ENCODE results near the gene KRT33A.
"Not testable (repeated sequence)": the region's sequence is repeated elsewhere in the genome, so short reads cannot be mapped to it uniquely, and the experiment has no call there.

The KRT33A gene

DNA sequence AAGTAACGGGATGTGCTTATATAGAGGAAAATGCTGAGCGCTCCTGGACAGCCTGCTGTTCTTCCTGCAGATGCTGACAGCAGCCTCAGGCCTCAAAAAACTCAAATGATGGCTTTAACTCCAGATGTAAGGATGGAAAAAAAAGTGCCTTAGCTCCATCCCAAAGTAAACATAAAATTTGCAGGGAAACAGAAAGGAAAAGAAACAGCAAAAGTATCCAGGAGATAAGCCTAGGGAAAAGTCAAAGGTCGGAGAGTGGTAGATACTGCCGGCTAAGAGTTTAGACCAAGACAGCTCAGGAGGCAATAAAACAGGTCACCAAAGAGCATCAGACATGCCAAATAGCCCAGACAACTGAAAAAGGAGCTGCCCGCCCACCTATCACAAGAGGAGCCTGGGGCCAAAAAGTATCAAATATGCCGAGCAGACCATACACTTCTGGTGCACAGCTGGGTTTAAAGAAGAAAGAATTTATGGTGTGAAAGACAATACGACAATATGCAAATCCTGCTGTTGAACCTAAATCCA is 39.8 kb upstream of the KRT33A start:
- no peaks in the 10 kb centered on the region for H3K27me3 ChIP-seq (ENCODE audit: control insufficient read depth, insufficient read depth, low read length, poor library complexity, severe bottlenecking)
- H3K9me3 ChIP-seq (ENCODE audit: control insufficient read depth, low read length) = no peaks in the 10 kb centered on the region
- no peak overlapping the region for H3K4me3 ChIP-seq (ENCODE audit: insufficient read depth, low read depth, low read length)
- no peaks in the 10 kb centered on the region for H3K36me3 ChIP-seq (ENCODE audit: control insufficient read depth, insufficient read depth, low read length)
- H3K27ac ChIP-seq (ENCODE audit: insufficient read depth, low read depth, low read length, poor library complexity, severe bottlenecking) = no peak overlapping the region
- no peaks in the 10 kb centered on the region for H3K4me1 ChIP-seq (ENCODE audit: control insufficient read depth, insufficient read depth, low read length)
- WGBS, 2 experiments = 91 to 94% methylated on average over 7 of the region's 7 CpGs

DNA sequence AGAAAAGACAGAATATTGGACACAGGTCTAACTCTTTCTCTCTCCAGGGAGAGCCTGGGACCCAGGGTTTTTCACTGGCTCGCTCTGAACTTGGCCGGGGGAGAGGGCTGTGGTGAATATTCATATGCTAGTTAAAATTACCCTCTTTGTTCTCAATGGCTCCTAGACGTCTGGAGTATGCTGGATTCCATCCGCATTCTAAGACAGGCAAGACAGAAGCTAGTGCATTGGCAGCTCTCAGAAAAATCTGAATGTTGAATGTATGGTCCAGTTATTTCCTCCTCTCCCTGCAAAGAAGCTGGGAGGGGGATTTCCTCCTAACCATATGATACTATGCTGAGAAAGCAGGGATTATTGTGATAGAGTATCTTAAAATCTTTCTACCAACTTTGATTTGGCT is 37.0 kb upstream of the KRT33A start:
- H3K27ac ChIP-seq (ENCODE audit: insufficient read depth, low read depth, low read length, poor library complexity, severe bottlenecking) = no peak overlapping the region
- 77 to 90% methylated on average over 4 of the region's 4 CpGs for WGBS, 2 experiments
- no peaks in the 10 kb centered on the region for H3K36me3 ChIP-seq (ENCODE audit: control insufficient read depth, insufficient read depth, low read length)
- no peaks in the 10 kb centered on the region for H3K27me3 ChIP-seq (ENCODE audit: control insufficient read depth, insufficient read depth, low read length, poor library complexity, severe bottlenecking)
- no peaks in the 10 kb centered on the region for H3K4me1 ChIP-seq (ENCODE audit: control insufficient read depth, insufficient read depth, low read length)
- H3K9me3 ChIP-seq (ENCODE audit: control insufficient read depth, low read length) = no peaks in the 10 kb centered on the region
- no peak overlapping the region for H3K4me3 ChIP-seq (ENCODE audit: insufficient read depth, low read depth, low read length)

DNA sequence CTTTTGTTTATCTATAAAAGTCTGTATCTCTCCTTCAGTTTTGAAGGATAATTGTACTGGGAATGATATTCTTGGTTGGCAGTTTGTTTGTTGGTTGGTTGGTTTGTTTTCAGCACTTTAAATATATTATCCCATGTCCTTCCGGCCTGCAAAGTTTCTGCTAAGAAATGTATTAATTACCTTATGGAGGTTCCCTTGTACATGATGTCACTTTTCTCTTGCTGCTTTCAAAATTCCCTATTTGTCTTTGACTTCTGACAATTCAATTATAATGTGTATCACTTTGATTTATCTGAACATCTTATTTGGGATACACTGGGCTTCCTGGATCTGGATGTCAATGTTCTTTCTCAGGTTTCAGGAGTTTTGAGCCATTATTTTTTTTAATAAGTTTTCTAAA is 35.6 kb upstream of the KRT33A start:
- 86% methylated on average over 1 of the region's 1 CpG; no CpG with 5 or more reads in 1 of the 2 experiments for WGBS, 2 experiments
- Histone ChIP-seq H3K27me3 (ENCODE audit: control insufficient read depth, insufficient read depth, low read length, poor library complexity, severe bottlenecking) (no peaks in the 10 kb centered on the region), H3K4me3 (ENCODE audit: insufficient read depth, low read depth, low read length) (no peak overlapping the region), H3K4me1 (ENCODE audit: control insufficient read depth, insufficient read depth, low read length) (no peaks in the 10 kb centered on the region), H3K36me3 (ENCODE audit: control insufficient read depth, insufficient read depth, low read length) (no peaks in the 10 kb centered on the region), H3K9me3 (ENCODE audit: control insufficient read depth, low read length) (no peaks in the 10 kb centered on the region), H3K27ac (ENCODE audit: insufficient read depth, low read depth, low read length, poor library complexity, severe bottlenecking) (no peak overlapping the region)

DNA sequence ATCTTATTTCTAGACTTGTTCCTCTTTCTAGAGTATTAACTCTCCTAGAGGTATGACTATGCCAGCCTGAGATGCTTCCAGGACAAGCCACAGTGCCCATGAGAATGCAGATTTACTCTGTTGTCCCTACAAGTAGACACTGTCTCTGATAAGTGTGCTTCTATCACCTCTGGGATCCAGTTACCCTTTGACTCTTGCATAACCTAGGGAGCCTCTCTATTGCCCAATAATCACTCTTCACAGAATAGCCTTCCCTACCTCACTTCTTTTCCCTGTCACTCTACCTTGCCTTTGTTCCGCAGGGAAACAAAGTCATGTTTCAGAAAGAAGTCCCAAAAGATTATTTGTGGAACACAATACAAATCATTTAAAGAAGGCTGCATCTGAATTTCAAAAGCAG is 33.1 kb upstream of the KRT33A start:
- Histone ChIP-seq H3K4me1 (ENCODE audit: control insufficient read depth, insufficient read depth, low read length) (no peaks in the 10 kb centered on the region), H3K4me3 (ENCODE audit: insufficient read depth, low read depth, low read length) (no peak overlapping the region), H3K9me3 (ENCODE audit: control insufficient read depth, low read length) (no peaks in the 10 kb centered on the region), H3K27ac (ENCODE audit: insufficient read depth, low read depth, low read length, poor library complexity, severe bottlenecking) (no peak overlapping the region), H3K36me3 (ENCODE audit: control insufficient read depth, insufficient read depth, low read length) (no peaks in the 10 kb centered on the region), H3K27me3 (ENCODE audit: control insufficient read depth, insufficient read depth, low read length, poor library complexity, severe bottlenecking) (no peaks in the 10 kb centered on the region)
- 89 to 93% methylated on average over 1 of the region's 1 CpG for WGBS, 2 experiments

DNA sequence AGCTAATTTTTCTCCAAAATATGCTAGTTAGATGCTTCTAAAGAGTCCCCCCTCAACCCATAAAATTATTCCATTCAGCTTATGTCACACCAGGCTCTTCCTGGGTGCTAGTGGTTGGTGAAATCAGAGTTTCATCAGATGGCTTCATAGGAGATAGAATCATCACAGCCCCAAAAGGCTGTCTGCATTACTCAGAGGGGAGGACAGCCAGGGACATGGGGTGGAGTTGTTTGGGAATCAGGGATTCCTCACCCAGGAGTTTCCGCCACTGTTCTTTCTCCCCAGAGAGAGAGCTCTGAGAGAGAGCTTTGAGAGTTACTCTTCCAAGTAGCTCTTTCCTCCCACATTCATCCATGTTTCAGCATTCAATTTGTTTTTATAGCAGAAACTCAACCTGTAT is 31.8 kb upstream of the KRT33A start:
- H3K27ac ChIP-seq (ENCODE audit: insufficient read depth, low read depth, low read length, poor library complexity, severe bottlenecking) = no peak overlapping the region
- WGBS, 2 experiments = 97 to 100% methylated on average over 1 of the region's 1 CpG

DNA sequence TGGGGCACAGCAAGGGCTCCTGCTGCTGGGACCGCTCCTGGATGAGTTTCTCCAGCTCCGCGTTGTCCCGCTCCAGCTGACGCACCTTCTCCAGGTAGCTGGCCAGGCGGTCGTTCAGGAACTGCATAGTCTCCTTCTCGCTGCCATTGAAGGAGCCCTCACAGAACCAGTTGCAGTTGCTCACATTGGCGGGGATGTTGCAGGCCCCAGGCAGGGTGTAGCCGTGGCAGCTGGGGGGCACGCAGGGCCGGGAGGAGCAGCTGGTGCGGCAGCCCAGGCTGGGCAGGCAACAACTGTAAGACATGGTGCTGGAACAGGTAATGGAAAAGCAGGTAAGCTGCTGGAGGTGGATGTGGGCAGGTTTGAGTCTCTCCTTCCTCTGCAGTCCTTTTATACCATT is 31.3 kb upstream of the KRT33A start, which contains the start of gene KRT34:
TSS of gene KRT34 (minus strand) at position 364 of the 400 bp plus-strand sequence. CDS start at position 304, 60 bp downstream.
- H3K4me3 ChIP-seq (ENCODE audit: insufficient read depth, low read depth, low read length); H3K36me3 ChIP-seq (ENCODE audit: control insufficient read depth, insufficient read depth, low read length); H3K4me1 ChIP-seq (ENCODE audit: control insufficient read depth, insufficient read depth, low read length); H3K27me3 ChIP-seq (ENCODE audit: control insufficient read depth, insufficient read depth, low read length, poor library complexity, severe bottlenecking); H3K9me3 ChIP-seq (ENCODE audit: control insufficient read depth, low read length); H3K27ac ChIP-seq (ENCODE audit: insufficient read depth, low read depth, low read length, poor library complexity, severe bottlenecking): not testable (repeated sequence)
- WGBS, 2 experiments = 93 to 94% methylated on average over 13 of the region's 13 CpGs

More for the DNA sequence above, 31.8 kb upstream of the KRT33A start:
- Histone ChIP-seq H3K27me3 (ENCODE audit: control insufficient read depth, insufficient read depth, low read length, poor library complexity, severe bottlenecking) (no peaks in the 10 kb centered on the region), H3K4me1 (ENCODE audit: control insufficient read depth, insufficient read depth, low read length) (no peaks in the 10 kb centered on the region), H3K4me3 (ENCODE audit: insufficient read depth, low read depth, low read length) (no peak overlapping the region), H3K9me3 (ENCODE audit: control insufficient read depth, low read length) (no peaks in the 10 kb centered on the region), H3K36me3 (ENCODE audit: control insufficient read depth, insufficient read depth, low read length) (no peaks in the 10 kb centered on the region)

DNA sequence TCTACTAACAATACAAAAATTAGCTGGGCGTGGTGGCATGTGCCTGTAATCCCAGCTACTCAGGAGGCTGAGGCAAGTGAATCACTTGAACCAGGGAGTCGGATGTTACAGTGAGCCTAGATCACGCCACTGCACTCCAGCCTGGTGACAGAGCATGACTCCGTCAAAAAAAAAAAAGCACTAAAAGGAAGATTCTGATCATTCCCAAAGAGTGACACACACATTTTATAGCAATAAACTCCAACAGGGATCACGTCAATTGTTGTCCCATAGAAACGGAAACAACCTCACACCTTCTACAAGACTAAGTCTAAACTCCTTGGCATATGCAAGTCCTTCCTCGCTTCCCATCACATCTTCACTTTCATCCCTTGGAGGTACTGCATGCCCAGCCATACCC is 29.5 kb upstream of the KRT33A start:
- H3K4me3 ChIP-seq (ENCODE audit: insufficient read depth, low read depth, low read length); H3K27ac ChIP-seq (ENCODE audit: insufficient read depth, low read depth, low read length, poor library complexity, severe bottlenecking); H3K36me3 ChIP-seq (ENCODE audit: control insufficient read depth, insufficient read depth, low read length); H3K27me3 ChIP-seq (ENCODE audit: control insufficient read depth, insufficient read depth, low read length, poor library complexity, severe bottlenecking); H3K9me3 ChIP-seq (ENCODE audit: control insufficient read depth, low read length); H3K4me1 ChIP-seq (ENCODE audit: control insufficient read depth, insufficient read depth, low read length): not testable (repeated sequence)
- WGBS, 2 experiments = 92 to 96% methylated on average over 7 of the region's 7 CpGs

DNA sequence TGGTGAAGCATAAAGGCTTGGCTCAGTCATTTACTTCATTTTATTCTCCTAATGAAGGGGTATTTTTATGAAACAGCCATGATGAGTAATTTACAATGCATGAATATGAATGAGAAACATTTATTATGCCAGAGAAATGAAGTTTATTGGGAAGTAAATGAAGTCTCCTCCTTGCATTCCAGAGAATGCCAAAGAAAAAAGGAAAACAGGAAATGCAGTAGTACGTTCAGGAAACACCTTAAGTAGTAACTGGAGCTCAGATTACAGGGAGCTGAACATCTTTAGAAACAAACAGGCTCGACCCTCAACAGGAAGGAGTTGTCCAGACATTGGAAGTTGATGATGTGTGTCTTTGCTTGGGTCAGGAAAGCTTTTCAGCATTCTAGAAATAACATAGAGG is 26.9 kb upstream of the KRT33A start:
- H3K27me3 ChIP-seq (ENCODE audit: control insufficient read depth, insufficient read depth, low read length, poor library complexity, severe bottlenecking) = no peaks in the 10 kb centered on the region
- no peaks in the 10 kb centered on the region for H3K36me3 ChIP-seq (ENCODE audit: control insufficient read depth, insufficient read depth, low read length)
- H3K9me3 ChIP-seq (ENCODE audit: control insufficient read depth, low read length) = no peaks in the 10 kb centered on the region
- H3K4me1 ChIP-seq (ENCODE audit: control insufficient read depth, insufficient read depth, low read length) = no peaks in the 10 kb centered on the region
- 80 to 84% methylated on average over 2 of the region's 2 CpGs for WGBS, 2 experiments
- H3K27ac ChIP-seq (ENCODE audit: insufficient read depth, low read depth, low read length, poor library complexity, severe bottlenecking) = no peak overlapping the region
- H3K4me3 ChIP-seq (ENCODE audit: insufficient read depth, low read depth, low read length) = no peak overlapping the region

DNA sequence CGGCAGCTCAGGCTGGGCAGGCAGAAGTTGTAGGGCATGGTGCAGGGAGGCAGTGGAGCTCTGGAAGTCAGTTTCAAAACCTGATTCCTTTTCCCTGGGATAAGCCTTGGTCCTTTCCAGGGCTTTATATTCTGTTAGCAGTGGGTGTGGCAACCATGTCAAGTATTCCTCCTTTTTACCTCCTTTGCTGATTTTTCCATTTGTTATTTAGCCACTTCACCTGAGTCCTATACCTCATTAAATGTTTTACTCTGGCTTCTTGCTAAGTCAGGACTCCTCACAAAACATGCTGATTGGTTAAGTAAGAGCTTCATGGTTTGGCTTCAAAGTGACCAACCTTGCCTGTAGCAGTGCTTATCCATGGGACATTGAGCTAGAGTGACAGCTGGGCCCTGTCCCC is 19.1 kb upstream of the KRT33A start, which contains the start of gene KRT33B:
TSS of gene KRT33B (minus strand) at position 101 of the 400 bp plus-strand sequence. CDS start at position 38, 63 bp downstream.
- 82 to 96% methylated on average over 1 of the region's 1 CpG for WGBS, 2 experiments
- no peaks in the 10 kb centered on the region for H3K27me3 ChIP-seq (ENCODE audit: control insufficient read depth, insufficient read depth, low read length, poor library complexity, severe bottlenecking)
- no peaks in the 10 kb centered on the region for H3K9me3 ChIP-seq (ENCODE audit: control insufficient read depth, low read length)
- H3K36me3 ChIP-seq (ENCODE audit: control insufficient read depth, insufficient read depth, low read length) = no peaks in the 10 kb centered on the region
- H3K4me1 ChIP-seq (ENCODE audit: control insufficient read depth, insufficient read depth, low read length) = no peaks in the 10 kb centered on the region
- no peak within 1 kb of the TSS for H3K4me3 ChIP-seq (ENCODE audit: insufficient read depth, low read depth, low read length)
- H3K27ac ChIP-seq (ENCODE audit: insufficient read depth, low read depth, low read length, poor library complexity, severe bottlenecking) = no peak within 1 kb of the TSS

DNA sequence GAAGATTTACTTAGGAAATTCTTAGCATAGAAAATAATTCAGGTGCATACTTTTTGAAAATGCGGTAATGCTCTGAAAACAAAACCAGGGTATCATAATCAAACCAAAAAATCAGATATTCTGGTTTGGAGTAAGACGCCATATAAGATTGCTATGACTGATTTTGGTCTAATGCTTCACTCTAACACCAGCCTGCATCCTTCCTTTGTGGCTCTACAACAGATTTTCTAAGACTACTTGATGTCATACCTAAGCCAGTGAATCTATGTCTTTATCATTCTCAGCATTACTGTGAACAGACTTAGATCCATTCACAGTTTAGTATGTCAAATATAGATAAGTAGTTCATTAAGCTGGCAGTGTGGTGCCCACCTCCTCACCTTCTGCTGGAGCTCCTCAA is 18.4 kb upstream of the KRT33A start:
- Histone ChIP-seq H3K4me3 (ENCODE audit: insufficient read depth, low read depth, low read length) (no peak overlapping the region), H3K27ac (ENCODE audit: insufficient read depth, low read depth, low read length, poor library complexity, severe bottlenecking) (no peak overlapping the region), H3K36me3 (ENCODE audit: control insufficient read depth, insufficient read depth, low read length) (no peaks in the 10 kb centered on the region), H3K4me1 (ENCODE audit: control insufficient read depth, insufficient read depth, low read length) (no peaks in the 10 kb centered on the region), H3K27me3 (ENCODE audit: control insufficient read depth, insufficient read depth, low read length, poor library complexity, severe bottlenecking) (no peaks in the 10 kb centered on the region), H3K9me3 (ENCODE audit: control insufficient read depth, low read length) (no peaks in the 10 kb centered on the region)
- 96 to 100% methylated on average over 2 of the region's 2 CpGs for WGBS, 2 experiments
